Uterus (tissue), 2 donors: ENCODE results near the gene TFEB.

Source experiments
- CTCF ChIP-seq, 4 experiments: fragments of 200-600 bp in 2 of 4; fragments of 450-650 bp in 2 of 4; sonication (generic) in 2 of 4; IDR thresholded peaks; one replicate each; pipeline ENCODE4 v1.5.1; 2016 to 2019; ENCODE audit warnings: antibody characterized with exemption in 4 of 4, mild to moderate bottlenecking in 2 of 4, moderate library complexity in 1 of 4
- POLR2A ChIP-seq, 2 donors: fragments of 450-650 bp; IDR thresholded peaks; one replicate each; pipeline ENCODE4 v1.6.1; 2016; ENCODE audit warnings: antibody characterized with exemption in 2 of 2, mild to moderate bottlenecking in 1 of 2, moderate library complexity in 1 of 2

- TF ChIP-seq CTCF (IDR thresholded peaks at IDR 0.05), result no peak
- TF ChIP-seq POLR2A (IDR thresholded peaks at IDR 0.05), result no peak
Measured at GRCh38 chr6:41696788-41697187, 38.6 kb downstream of the TFEB start.
